ENCODE data around the gene CCT7.
"Not testable (repeated sequence)": the region's sequence is repeated elsewhere in the genome, so short reads cannot be mapped to it uniquely, and the experiment has no call there.

CCT7 gene

DNA sequence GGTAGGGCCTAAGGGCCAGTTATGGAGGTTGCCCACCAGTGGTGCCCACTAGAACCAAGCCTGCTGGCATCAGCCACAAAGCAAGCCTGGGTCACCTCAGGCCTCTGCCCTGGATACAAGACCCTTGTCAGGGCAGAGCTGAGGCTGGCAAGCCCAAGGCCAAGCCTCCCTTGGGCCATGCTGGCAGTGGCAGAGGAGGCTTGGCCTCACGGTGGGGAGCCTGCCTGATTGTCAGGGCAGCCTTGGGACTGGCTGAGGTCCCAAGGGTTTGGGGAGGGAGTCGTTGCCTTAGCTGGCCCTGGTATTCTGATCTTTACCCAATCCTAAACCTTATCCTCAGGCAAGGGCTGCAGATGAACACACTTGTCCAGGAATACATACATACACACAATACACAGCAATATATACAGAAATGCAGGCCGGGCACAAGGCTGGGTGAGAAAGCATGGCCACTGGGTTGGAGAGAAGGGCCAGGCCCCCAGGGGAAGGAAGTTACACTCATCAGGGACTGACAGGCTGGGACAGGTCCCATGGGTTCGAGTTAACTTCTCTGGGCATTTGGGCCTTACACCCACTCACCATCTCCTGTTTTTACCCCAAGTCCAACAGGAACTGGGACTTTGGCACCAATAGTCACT lies 21.0 kb downstream of the CCT7 start:
- Mint-ChIP-seq H3K4me3 (no peak overlapping the region), H3K9me3 (no peaks in the 10 kb centered on the region), H3K4me1 (ENCODE audit: low read depth) (peaks cover 31% of the 10 kb centered on the region), H3K36me3 (ENCODE audit: low read depth) (peaks cover 88% of the 10 kb centered on the region), H3K27ac (no peak overlapping the region), H3K27me3 (no peaks in the 10 kb centered on the region)
- intact Hi-C loops (cut with micrococcal nuclease), result no loop called here

DNA sequence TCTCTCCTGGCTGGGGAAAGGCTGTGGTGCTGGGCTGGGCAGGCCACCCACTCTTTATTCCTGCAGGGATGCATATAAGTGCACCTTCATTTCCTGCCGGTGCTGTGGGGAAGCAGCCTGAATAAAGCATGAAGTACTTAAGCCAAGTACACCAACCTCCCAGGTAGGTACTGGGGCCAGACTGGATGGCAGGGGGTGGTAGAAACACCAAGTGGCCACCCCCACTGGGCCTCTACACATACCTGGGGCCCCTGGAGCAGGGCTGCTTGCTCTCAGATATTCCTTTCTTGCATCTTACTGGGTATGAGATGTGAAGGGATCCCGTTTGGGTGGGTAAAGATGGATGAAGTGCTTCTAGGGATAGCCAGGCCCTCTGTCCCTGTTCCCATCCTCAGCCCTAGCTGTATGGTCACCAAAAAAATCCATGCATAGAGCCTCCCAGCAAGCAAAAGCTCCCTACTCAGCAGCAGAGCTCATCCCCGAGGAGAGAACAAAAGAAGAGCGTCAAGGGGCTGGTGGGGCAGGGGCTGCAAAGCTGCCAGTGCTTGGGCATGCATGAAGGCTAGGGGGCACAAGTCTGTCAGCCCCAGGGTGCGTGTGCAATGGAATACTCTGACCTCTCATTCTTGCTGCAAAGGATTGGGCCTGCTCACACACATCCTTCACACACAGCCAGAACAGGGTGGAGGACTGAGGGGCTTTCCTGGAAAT lies 22.0 kb downstream of the CCT7 start:
- Mint-ChIP-seq H3K4me1 (ENCODE audit: low read depth) (peaks cover 31% of the 10 kb centered on the region), H3K36me3 (ENCODE audit: low read depth) (peaks cover 88% of the 10 kb centered on the region), H3K27me3 (no peaks in the 10 kb centered on the region), H3K27ac (no peak overlapping the region), H3K4me3 (no peak overlapping the region), H3K9me3 (no peaks in the 10 kb centered on the region)
- intact Hi-C loops (cut with micrococcal nuclease), result no loop called here

DNA sequence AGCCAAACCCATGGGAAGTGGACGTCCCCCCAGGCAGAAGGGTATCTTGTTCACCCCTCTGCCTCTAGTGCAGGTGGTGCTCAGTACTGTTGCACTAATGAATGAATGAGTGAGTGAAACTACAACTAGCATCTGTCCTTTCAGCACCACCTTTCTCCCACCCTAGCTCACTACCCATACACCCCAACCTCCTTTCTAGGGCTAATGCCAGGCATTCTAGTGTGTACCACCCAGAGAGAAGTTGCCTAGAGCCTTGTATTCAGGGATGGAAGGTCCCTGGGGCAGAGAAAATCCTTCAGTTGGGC lies 22.5 kb downstream of the CCT7 start:
- H3K36me3 Mint-ChIP-seq (ENCODE audit: low read depth), result peaks cover 88% of the 10 kb centered on the region
- no peaks in the 10 kb centered on the region for H3K9me3 Mint-ChIP-seq
- H3K27me3 Mint-ChIP-seq, result no peaks in the 10 kb centered on the region
- no peak overlapping the region for H3K4me3 Mint-ChIP-seq
- intact Hi-C loops (cut with micrococcal nuclease), result no loop called here
- H3K4me1 Mint-ChIP-seq (ENCODE audit: low read depth), result peaks cover 31% of the 10 kb centered on the region
- H3K27ac Mint-ChIP-seq, result no peak overlapping the region

DNA sequence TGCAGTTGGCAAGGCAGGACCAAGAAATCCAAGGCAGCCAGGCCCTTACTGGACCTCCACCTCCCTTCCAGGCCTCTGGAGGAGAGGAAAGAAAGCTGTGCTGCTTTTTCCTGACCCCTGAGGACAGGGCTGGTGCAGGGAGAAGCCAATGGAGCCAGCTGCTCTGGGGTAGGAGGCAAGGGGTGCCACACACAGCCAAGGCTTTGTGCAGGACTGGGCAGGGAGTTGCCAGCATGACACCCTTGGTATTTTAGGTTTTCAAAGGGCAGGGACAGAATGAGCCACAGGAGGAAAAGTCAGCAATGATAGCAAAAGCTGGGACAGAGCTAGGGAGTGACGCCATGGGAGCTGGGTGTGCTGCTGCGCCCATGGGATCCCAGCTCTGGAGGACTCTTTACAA lies 22.9 kb downstream of the CCT7 start:
- peaks cover 87% of the 10 kb centered on the region for H3K36me3 Mint-ChIP-seq (ENCODE audit: low read depth)
- intact Hi-C loops (cut with micrococcal nuclease), result no loop called here
- peaks cover 31% of the 10 kb centered on the region for H3K4me1 Mint-ChIP-seq (ENCODE audit: low read depth)
- H3K9me3 Mint-ChIP-seq, result no peaks in the 10 kb centered on the region
- no peak overlapping the region for H3K27ac Mint-ChIP-seq
- no peaks in the 10 kb centered on the region for H3K27me3 Mint-ChIP-seq
- H3K4me3 Mint-ChIP-seq, result no peak overlapping the region

DNA sequence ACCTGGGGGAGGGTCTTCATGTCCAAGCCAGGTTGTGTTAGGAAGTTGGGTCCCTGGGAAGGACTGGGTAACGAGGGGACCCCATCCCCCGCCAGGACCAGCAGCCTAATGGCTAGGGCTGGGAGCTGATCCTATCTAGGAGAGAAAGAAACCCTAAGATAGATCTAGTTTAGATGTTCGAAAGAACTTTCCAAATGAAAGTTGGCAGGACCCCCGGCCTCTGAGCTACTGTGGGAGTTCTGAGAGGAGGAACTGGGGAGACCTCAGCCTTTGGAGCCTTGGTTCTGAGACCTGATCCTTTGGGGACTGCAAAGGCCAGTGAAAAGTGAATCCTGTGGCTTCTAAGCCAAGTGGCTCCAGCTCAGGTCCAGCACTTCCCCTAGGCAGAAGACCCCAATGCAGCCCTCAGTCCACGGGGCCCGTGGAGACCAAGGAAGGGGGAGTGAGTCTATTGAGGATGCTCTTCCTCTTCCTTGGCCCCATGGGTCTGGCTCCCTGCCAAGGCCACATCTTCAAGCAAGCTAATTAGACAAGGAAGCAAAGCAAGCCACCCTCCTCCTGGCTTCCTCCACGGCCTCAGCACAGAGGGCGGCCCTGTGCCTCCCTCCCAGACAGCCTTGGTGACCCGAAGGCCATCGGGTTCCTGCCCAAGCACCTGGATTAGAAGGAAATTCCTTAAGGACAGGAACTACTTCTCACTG lies 23.5 kb downstream of the CCT7 start:
- Mint-ChIP-seq H3K4me1 (ENCODE audit: low read depth) (peaks cover 27% of the 10 kb centered on the region), H3K4me3 (no peak overlapping the region), H3K27me3 (no peaks in the 10 kb centered on the region), H3K36me3 (ENCODE audit: low read depth) (peaks cover 82% of the 10 kb centered on the region), H3K9me3 (no peaks in the 10 kb centered on the region), H3K27ac (no peak overlapping the region)
- intact Hi-C loops (cut with micrococcal nuclease), result no loop called here

DNA sequence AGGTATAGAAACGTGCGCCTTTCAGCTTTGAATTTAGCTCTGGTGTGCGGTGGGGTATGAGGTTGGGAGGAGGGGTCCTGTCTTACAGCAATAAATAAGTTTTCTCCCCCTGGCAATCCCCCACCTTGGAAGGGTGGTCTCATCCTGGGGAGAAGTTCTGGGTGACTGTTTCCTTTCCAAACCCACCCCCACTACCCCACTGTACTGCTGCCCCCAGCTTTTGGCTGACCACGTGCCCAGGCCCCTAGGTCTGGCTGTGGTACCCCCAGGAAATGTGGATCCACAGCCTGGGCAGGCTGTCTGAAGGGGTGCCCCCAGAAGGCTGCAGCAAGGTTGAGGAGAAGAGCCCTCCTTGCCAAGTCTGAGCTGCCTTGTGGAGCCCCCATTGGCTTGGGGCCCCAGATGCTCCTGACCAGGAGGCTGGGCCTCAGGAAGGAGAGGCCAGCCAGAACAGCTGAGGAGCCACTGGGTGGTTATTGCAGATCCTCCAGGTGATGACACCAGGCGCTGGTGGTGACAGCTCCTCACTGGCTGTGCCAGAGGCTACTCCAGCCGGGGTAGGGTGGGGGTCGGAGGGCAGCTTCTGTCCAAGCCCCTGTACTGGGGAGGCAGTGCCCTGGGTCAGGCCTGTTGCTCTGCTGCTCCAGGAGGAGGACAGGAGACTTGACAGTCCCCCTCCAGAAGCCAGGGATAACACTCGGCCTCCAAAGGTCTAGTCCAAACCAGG lies 24.2 kb downstream of the CCT7 start:
- intact Hi-C loops (cut with micrococcal nuclease), result no loop called here

DNA sequence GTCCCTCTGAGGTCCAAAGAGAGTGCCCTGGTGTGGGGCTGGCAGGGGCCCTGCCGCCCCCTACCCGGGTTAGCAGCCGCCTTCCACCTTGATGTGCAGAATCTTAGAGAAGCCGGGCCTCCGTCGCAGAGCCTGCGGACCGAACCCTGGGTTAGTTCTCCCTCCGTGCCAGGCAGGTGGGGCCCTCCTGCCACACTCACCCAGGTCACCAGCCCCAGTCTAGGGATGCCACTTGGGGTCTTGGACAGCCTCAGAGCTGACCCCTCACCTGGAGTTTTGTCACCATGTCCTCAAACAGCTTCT lies 24.8 kb downstream of the CCT7 start:
- H3K27ac Mint-ChIP-seq, result no peak overlapping the region
- H3K4me3 Mint-ChIP-seq, result no peak overlapping the region
- H3K9me3 Mint-ChIP-seq, result no peaks in the 10 kb centered on the region
- H3K27me3 Mint-ChIP-seq, result no peaks in the 10 kb centered on the region
- peaks cover 14% of the 10 kb centered on the region for H3K4me1 Mint-ChIP-seq (ENCODE audit: low read depth)
- intact Hi-C loops (cut with micrococcal nuclease), result no loop called here
- peaks cover 80% of the 10 kb centered on the region for H3K36me3 Mint-ChIP-seq (ENCODE audit: low read depth)

More for the DNA sequence above, 24.2 kb downstream of the CCT7 start:
- Mint-ChIP-seq H3K4me3 (no peak overlapping the region), H3K27me3 (no peaks in the 10 kb centered on the region), H3K27ac (no peak overlapping the region), H3K4me1 (ENCODE audit: low read depth) (peaks cover 19% of the 10 kb centered on the region), H3K9me3 (no peaks in the 10 kb centered on the region), H3K36me3 (ENCODE audit: low read depth) (peaks cover 80% of the 10 kb centered on the region)

DNA sequence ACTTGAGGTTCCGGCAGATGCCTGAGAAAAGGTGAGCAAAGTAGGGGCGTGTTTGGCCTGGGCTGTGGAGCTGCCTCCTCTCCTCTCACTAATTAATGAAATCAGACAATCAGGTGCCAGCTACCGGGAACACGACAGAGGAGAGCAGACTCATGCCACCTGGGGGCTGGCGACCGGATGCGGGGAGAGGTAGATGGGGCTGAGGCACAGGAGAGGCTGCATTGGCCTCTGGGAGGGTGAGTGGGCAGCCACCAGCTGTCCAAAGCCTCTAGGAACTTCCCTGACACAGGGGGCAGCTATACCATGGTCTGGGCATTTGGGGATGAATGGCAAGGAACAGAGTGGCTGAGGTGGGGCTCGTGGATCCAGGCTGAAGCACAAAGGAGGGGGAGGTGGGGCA lies 25.2 kb downstream of the CCT7 start:
- peaks cover 80% of the 10 kb centered on the region for H3K36me3 Mint-ChIP-seq (ENCODE audit: low read depth)
- no peak overlapping the region for H3K4me3 Mint-ChIP-seq
- H3K9me3 Mint-ChIP-seq, result no peaks in the 10 kb centered on the region
- peaks cover 11% of the 10 kb centered on the region for H3K4me1 Mint-ChIP-seq (ENCODE audit: low read depth)
- no peak overlapping the region for H3K27ac Mint-ChIP-seq
- intact Hi-C loops (cut with micrococcal nuclease), result no loop called here
- no peaks in the 10 kb centered on the region for H3K27me3 Mint-ChIP-seq

DNA sequence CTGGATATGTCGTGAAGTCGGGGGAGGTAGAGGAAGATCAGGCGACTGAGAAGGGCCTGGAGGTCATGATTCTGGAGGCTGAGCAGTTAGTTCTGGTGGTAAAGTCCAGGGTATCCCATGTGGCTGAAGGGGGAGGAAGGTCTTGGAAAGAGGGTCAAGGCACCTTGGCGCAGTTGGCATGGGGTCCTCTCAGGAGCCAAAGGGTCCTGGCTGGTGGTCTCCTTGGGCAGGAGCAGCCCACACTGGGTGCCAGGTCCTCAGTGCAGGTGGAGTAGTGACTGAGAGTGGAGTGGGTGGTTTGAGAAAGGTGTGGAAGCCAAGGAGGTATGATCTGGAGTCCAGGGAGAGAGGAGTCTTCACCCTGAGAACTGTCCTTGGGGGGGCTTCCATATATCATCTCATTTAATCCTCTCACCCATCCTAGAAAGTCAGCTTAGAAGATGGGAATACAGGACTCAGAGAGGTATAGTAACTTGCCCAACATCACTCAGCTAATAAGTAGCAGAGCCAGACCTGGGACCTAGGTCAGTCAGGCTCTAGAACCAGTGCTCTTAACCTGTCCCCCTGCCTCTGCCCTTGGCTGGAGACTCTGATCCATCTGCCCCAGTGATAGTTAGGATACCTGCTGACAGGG lies 25.7 kb downstream of the CCT7 start:
- peaks cover 80% of the 10 kb centered on the region for H3K36me3 Mint-ChIP-seq (ENCODE audit: low read depth)
- H3K9me3 Mint-ChIP-seq, result no peaks in the 10 kb centered on the region
- intact Hi-C loops (cut with micrococcal nuclease), result no loop called here
- peaks cover 10% of the 10 kb centered on the region for H3K4me1 Mint-ChIP-seq (ENCODE audit: low read depth)
- H3K27ac Mint-ChIP-seq, result no peak overlapping the region
- H3K4me3 Mint-ChIP-seq, result no peak overlapping the region
- H3K27me3 Mint-ChIP-seq, result no peaks in the 10 kb centered on the region

DNA sequence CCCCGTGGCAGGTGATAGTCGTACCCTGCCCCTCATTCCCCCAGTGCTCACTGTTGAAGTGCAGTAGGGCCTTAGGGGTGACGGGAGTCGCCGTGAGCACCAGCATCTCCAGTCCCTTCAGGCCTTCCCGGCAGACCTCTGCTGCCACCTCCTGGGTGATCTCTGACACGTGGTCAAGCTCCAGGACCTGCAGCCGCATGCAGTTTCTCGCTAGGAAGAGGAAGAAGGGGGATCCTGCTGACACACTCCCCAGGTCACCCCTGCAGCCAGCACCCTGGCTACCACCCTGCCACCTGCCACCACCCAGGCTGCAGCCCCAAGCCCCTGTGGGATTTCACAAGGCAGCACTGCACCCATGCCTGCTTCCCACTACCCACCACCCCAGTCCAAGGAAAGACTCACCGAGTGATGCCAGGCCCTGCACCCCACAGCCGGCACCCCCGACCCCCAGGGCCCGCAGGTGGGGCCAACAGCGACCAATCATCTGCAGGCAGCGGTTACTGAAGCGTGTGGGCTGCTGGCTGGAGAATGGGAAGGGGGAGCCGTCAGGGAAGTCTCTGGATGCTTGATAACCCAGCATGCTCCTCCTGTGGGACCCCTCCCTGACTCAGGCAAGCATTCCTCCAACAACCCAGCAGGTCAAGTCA lies 26.4 kb downstream of the CCT7 start:
- H3K36me3 Mint-ChIP-seq (ENCODE audit: low read depth), result peaks cover 79% of the 10 kb centered on the region
- H3K4me1 Mint-ChIP-seq (ENCODE audit: low read depth), result peaks cover 5% of the 10 kb centered on the region

DNA sequence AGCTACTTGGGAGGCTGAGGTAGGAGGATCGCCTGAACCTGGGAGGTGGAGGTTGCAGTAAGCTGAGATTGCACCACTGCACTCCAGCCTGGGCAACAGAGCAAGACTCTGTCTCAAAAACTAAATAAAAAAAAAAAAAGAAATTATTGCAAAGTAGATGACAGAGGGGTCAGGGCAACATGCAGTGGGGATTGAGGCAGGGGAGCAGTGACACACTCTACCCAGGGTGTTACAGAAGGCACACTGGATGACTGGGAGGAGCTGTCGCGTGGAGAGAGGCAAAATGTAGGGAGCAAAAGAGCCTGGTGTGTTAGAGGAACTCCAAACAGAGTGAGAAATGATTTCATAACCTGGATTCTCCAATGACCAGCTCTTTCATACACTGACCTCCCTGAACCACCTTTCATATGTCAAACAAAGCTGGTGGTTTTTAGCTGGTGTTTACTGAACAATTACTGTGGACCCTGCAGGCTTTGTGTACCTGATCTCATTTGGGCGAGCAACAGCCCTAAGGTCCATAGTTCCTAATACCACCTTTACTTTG lies 28.1 kb downstream of the CCT7 start:
- intact Hi-C loops (cut with micrococcal nuclease), result no loop called here
- H3K4me3 Mint-ChIP-seq, result no peak overlapping the region
- H3K27me3 Mint-ChIP-seq, result no peaks in the 10 kb centered on the region
- H3K9me3 Mint-ChIP-seq, result no peaks in the 10 kb centered on the region
- H3K4me1 Mint-ChIP-seq (ENCODE audit: low read depth), result peaks cover 5% of the 10 kb centered on the region
- peaks cover 84% of the 10 kb centered on the region for H3K36me3 Mint-ChIP-seq (ENCODE audit: low read depth)
- H3K27ac Mint-ChIP-seq, result no peak overlapping the region

More for the DNA sequence above, 26.4 kb downstream of the CCT7 start:
- Mint-ChIP-seq H3K4me3 (no peak overlapping the region), H3K27ac (no peak overlapping the region), H3K9me3 (no peaks in the 10 kb centered on the region), H3K27me3 (no peaks in the 10 kb centered on the region)
- intact Hi-C loops (cut with micrococcal nuclease), result no loop called here

DNA sequence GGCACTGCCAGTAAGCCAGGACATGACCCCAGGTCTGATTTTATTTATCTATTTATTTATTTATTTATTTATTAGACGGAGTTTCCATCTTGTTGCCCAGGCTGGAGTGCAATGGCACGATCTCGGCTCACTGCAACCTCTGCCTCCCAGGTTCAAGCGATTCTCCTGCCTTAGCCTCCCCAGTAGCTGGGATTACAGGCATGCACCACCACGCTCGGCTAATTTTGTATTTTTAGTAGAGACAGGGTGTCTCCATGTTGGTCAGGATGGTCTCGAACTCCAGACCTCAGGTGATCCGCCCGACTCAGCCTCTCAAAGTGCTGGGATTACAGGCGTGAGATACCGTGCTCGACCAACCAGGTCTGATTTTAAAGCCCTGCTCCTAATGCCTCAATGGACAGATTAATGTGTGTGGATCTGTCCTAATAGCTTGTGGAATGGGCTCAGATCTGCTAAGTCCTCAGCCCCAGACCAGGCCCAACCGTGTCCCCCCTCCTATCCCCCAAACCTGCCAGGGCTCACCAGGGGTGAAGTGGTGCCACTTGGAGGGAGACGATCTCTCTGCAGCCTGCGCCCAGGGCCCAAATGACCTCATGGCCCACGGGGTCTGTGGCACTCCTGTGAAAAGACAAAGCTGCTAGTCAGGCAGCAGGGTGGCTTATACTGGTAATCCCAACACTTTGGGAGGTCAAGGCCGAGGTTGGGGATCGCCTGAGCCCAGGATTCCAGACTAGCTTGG lies 28.8 kb downstream of the CCT7 start:
- H3K27ac Mint-ChIP-seq, result not testable (repeated sequence)

More for the DNA sequence above, 28.8 kb downstream of the CCT7 start:
- intact Hi-C loops (cut with micrococcal nuclease); H3K4me3 Mint-ChIP-seq; H3K9me3 Mint-ChIP-seq; H3K4me1 Mint-ChIP-seq (ENCODE audit: low read depth); H3K27me3 Mint-ChIP-seq: not testable (repeated sequence)
- peaks cover 85% of the 10 kb centered on the region for H3K36me3 Mint-ChIP-seq (ENCODE audit: low read depth)

All from dendritic cell treated with granulocyte-macrophage colony-stimulating factor and Interleukin-4, amounts not matched to agents 40 ng/mL and 50 ng/mL, for 4 days (primary cell).